Neural crest cell (in vitro differentiated cells): ENCODE data around the gene PRIMPOL. TPM values are rescaled to one million over a fixed set of nuclear protein-coding genes. Genes with fewer than 3 reads are reported as not detected.

ENCODE experiments used
- DNase-seq: peaks from one replicate; pipeline ENCODE4 v3.0.0; 2021; ENCODE audit warnings: low read depth, mixed read lengths, low spot score
- H3K27ac Mint-ChIP-seq: one replicate; pipeline ENCODE4 v1.8.0; 2021; ENCODE audit warnings: mild to moderate bottlenecking, mixed read lengths; ENCODE audit not compliant: unreplicated experiment
- H3K27me3 Mint-ChIP-seq: 2 replicates; pipeline ENCODE4 v1.8.0; 2021; ENCODE audit warnings: low read depth, mild to moderate bottlenecking, mixed read lengths
- H3K36me3 Mint-ChIP-seq: 2 replicates; pipeline ENCODE4 v1.8.0; 2021; ENCODE audit warnings: low read depth, mild to moderate bottlenecking, mixed read lengths
- H3K4me1 Mint-ChIP-seq: 2 replicates; pipeline ENCODE4 v1.8.0; 2021; ENCODE audit warnings: mixed read lengths
- H3K4me3 Mint-ChIP-seq: one replicate; pipeline ENCODE4 v1.8.0; 2021; ENCODE audit warnings: mild to moderate bottlenecking, mixed read lengths
- H3K9me3 Mint-ChIP-seq: 2 replicates; pipeline ENCODE4 v1.8.0; 2021; ENCODE audit warnings: mixed read lengths
- total RNA-seq: library from RNA; stranded (reverse); gene quantifications from 2 replicates; pipeline ENCODE4 v1.2.1, GENCODE V29; 2021
- TF ChIP-seq, protein P1 (sequence below): fragments of 200-600 bp; sonication (generic); conservative IDR thresholded peaks from 2 replicates; pipeline ENCODE4 v1.5.0; 2021; ENCODE audit warnings: antibody characterized with exemption, mild to moderate bottlenecking

PRIMPOL gene
- total RNA-seq, 1 donor from 2014 or later: 24.5 TPM

DNA sequence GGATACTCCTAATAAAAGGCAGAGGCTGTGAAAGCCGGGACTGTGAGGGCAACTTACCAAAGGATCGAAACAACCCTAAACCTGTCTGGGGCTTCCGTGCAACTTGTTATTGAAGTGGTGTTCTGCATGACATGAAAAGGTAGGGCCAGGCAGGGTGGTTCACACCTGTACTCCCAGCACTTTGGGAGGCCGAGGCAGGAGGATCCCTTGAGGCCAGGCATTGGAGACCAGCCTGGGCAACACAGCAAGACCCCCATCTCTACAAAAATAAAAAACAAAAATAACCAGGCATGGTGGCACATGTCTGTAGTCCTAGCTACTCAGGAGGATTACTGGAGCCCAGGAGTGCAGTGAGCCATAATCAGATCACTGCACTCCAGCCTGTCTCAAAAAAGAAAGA is 12.6 kb upstream of the PRIMPOL start:
- peaks cover 4% of the 10 kb centered on the region for H3K4me1 Mint-ChIP-seq
- H3K27me3 Mint-ChIP-seq: no peaks in the 10 kb centered on the region
- no peak for DNase-seq
- peaks cover 12% of the 10 kb centered on the region for H3K36me3 Mint-ChIP-seq
- H3K4me3 Mint-ChIP-seq: no peak overlapping the region
- no peak overlapping the region for H3K27ac Mint-ChIP-seq
- no peaks in the 10 kb centered on the region for H3K9me3 Mint-ChIP-seq
- TF ChIP-seq, protein P1, sequence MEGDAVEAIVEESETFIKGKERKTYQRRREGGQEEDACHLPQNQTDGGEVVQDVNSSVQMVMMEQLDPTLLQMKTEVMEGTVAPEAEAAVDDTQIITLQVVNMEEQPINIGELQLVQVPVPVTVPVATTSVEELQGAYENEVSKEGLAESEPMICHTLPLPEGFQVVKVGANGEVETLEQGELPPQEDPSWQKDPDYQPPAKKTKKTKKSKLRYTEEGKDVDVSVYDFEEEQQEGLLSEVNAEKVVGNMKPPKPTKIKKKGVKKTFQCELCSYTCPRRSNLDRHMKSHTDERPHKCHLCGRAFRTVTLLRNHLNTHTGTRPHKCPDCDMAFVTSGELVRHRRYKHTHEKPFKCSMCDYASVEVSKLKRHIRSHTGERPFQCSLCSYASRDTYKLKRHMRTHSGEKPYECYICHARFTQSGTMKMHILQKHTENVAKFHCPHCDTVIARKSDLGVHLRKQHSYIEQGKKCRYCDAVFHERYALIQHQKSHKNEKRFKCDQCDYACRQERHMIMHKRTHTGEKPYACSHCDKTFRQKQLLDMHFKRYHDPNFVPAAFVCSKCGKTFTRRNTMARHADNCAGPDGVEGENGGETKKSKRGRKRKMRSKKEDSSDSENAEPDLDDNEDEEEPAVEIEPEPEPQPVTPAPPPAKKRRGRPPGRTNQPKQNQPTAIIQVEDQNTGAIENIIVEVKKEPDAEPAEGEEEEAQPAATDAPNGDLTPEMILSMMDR: no peak

DNA sequence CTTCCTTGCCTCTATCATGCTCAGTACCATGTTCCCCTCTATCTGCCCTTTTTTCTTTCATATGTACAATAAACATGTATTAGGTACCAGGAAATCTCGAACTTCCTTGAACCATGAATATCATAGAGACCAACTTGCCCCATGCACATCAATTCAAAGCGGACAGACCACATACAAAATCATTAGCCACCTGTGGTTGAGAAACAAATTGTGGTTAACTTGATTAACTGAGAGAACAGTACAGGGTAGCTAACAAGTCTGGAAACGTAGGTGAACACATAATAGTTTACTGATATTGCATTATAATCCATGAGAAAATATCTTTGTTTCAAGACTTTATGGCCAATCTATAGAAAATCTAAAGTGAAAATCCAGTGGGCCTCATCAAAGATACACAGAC is 8.5 kb upstream of the PRIMPOL start:
- H3K4me1 Mint-ChIP-seq: peaks cover 16% of the 10 kb centered on the region
- no peak overlapping the region for H3K4me3 Mint-ChIP-seq
- DNase-seq: no peak
- TF ChIP-seq, protein P1: no peak
- H3K9me3 Mint-ChIP-seq: no peaks in the 10 kb centered on the region
- H3K27ac Mint-ChIP-seq: no peak overlapping the region
- H3K27me3 Mint-ChIP-seq: no peaks in the 10 kb centered on the region
- H3K36me3 Mint-ChIP-seq: peaks cover 9% of the 10 kb centered on the region

DNA sequence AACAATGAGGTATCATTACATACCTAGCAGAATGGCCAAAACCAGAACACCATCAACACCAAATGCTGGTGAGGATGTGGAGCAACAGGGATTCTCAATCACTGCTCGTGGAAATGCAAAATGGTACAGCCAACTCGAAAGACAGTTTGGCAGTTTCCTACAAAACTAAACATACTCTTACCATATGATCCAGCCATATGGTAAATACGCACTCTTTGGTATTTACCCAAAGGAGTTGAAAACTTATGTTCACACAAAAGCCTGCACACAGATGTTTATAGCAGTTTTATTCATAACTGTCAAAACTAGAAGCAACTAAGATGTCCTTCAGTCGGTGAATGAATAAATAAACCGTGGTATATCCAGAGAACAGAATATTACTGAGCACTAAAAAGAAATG is 8.1 kb upstream of the PRIMPOL start:
- H3K4me1 Mint-ChIP-seq: peaks cover 20% of the 10 kb centered on the region
- no peak for DNase-seq
- TF ChIP-seq, protein P1: no peak
- no peaks in the 10 kb centered on the region for H3K27me3 Mint-ChIP-seq
- no peak overlapping the region for H3K4me3 Mint-ChIP-seq
- no peaks in the 10 kb centered on the region for H3K9me3 Mint-ChIP-seq
- peaks cover 9% of the 10 kb centered on the region for H3K36me3 Mint-ChIP-seq
- no peak overlapping the region for H3K27ac Mint-ChIP-seq

DNA sequence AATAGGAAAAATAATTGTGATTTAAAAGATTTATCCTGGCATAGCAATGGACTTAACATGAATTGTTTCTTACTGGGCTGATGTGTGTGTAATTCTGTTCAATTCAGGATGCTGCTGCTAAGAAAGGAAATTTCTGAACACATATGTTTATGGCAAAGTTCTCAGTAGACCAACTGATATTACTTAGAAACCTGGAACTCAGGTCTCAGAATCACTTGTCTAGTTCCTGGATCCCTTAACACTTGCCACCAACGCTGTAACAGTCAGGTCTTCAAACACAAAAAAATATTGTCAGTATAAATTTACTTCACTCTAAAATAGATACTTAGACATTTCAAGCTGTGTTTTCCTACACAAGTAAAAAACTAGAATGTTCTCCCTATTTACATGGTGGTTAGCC is 5.8 kb upstream of the PRIMPOL start:
- peaks cover 39% of the 10 kb centered on the region for H3K4me1 Mint-ChIP-seq

DNA sequence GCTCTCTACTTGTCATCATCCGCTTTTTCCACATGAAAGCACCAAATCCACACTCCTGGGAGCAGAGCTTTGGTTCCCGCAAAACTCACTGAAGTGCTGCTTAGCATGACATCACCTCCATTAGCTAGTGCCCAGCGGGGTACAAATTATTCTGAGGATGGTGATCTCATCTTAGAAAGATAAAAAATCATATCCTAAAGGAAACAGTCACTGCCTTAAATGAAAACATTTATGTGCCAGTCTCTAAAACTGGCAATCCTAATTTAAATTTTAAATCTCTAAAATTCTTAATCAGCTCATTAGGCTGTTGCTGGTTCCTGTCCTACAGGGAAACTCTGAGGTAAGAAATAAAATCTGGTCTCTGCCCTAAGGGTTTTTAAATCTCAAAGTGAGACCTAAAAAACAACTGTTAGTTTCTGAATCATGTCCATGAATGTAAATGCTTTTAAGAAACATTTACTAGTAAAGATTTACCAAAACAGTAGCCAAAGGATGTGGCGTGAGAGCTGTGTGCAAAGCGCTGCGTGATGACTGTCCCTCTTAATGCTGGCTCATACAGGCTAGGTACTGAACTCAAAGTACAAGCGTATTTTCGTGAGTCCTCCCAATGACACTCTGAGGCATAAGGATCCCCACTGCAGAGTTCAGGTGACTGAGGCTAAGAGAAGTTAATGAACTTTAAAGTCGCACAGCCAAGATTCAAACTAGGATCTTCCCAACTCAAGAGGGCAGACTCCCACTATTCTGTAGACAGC is 4.8 kb upstream of the PRIMPOL start:
- DNase-seq: no peak
- Mint-ChIP-seq H3K27ac (no peak overlapping the region), H3K4me3 (peak overlapping the region; percentile 49), H3K4me1 (peaks cover 39% of the 10 kb centered on the region), H3K36me3 (peaks cover 4% of the 10 kb centered on the region), H3K9me3 (no peaks in the 10 kb centered on the region), H3K27me3 (no peaks in the 10 kb centered on the region)
- TF ChIP-seq, protein P1: no peak

More for the DNA sequence above, 5.8 kb upstream of the PRIMPOL start:
- no peak overlapping the region for H3K4me3 Mint-ChIP-seq
- no peaks in the 10 kb centered on the region for H3K9me3 Mint-ChIP-seq
- DNase-seq: no peak
- no peak overlapping the region for H3K27ac Mint-ChIP-seq
- H3K27me3 Mint-ChIP-seq: no peaks in the 10 kb centered on the region
- TF ChIP-seq, protein P1: no peak
- peaks cover 9% of the 10 kb centered on the region for H3K36me3 Mint-ChIP-seq
